ENCODE measurements around the gene OR10H1. TPM values are rescaled to one million over a fixed set of nuclear protein-coding genes. Genes with fewer than 3 reads are reported as not detected.
"Not testable (repeated sequence)": the region's sequence is repeated elsewhere in the genome, so short reads cannot be mapped to it uniquely, and the experiment has no call there.

The OR10H1 gene
- total RNA-seq, 1 donor from 2014 or later = not detected

DNA sequence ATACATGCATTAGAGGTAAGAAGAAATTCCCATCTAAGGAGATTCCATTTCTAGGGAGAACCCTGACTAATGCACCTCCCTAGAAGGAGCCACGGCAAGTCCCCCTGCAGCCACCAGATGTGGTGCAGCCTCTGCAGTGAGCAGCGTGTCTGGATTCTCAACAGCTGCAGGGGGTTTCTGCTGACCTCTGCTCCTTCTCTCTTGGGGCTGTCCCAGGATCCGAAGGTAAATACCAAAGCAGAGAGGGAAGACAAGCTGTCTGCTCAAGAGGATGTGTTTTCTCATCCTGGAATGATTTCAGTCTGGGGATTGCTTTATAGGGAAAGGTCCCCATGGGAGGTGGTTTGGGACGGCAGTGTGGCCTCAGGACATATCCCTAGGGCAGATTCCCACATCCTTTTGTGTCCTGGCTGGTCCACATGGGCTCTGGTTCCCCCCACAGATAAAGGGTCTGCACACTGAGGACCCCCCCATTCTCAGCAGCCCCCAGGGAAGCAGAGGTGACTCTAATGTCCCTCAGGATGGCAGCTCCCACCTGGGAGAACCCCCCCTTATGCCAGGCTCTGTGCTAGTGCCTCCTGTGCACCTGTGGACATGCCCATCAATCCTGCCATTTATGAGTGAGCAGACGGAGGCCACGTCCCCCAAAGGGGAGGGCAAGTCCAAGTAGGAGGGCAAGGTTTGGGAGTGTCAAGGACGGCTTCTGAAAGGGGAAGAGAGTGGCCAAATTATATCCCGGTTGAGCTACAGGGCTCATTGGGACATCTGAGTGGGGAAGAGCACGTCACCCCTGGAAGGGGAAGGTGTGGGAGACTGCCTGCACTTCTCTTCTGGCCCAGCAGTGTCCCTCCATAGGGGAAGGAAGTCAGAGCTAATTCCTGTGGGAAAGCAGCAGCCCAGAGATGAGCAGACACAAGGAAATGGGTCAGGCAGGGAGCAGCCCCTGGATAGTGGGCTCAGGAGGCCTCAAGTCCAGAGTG is 38.2 kb downstream of the OR10H1 start:
- intact Hi-C loops (cut with DNase I) = no loop called here
- Histone ChIP-seq H3K27me3 (no peaks in the 10 kb centered on the region), H3K9me3 (no peaks in the 10 kb centered on the region), H3K4me3 (no peak overlapping the region), H3K27ac (no peak overlapping the region), H3K4me1 (peaks cover 17% of the 10 kb centered on the region), H3K36me3 (no peaks in the 10 kb centered on the region)
- peak; percentile 70 to 96 for DNase-seq (ENCODE audit: extremely low spot score in 2 of 2)
- TF ChIP-seq, protein P1, sequence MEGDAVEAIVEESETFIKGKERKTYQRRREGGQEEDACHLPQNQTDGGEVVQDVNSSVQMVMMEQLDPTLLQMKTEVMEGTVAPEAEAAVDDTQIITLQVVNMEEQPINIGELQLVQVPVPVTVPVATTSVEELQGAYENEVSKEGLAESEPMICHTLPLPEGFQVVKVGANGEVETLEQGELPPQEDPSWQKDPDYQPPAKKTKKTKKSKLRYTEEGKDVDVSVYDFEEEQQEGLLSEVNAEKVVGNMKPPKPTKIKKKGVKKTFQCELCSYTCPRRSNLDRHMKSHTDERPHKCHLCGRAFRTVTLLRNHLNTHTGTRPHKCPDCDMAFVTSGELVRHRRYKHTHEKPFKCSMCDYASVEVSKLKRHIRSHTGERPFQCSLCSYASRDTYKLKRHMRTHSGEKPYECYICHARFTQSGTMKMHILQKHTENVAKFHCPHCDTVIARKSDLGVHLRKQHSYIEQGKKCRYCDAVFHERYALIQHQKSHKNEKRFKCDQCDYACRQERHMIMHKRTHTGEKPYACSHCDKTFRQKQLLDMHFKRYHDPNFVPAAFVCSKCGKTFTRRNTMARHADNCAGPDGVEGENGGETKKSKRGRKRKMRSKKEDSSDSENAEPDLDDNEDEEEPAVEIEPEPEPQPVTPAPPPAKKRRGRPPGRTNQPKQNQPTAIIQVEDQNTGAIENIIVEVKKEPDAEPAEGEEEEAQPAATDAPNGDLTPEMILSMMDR (IDR thresholded peaks at IDR 0.05) = no peak
- no peak for TF ChIP-seq POLR2A (IDR thresholded peaks at IDR 0.05)

DNA sequence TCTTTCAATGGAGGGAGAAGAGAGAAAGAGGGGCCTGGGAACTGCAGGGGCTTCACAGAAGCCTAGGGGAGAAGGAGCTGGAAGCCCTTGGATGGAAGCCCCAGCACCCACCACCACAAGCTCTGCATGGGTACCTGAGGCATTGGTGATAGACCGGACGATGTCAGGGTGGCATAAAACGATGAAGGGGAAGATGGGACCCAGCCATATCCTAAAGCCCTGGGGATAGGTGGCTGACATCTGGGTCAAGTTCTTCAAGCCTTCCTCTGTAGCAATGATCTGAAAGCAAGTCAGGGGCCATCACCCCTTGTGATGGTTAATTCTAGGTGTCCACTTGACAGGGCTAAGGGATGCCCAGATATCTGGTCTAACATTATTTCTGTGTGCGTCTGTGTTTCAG is 39.2 kb downstream of the OR10H1 start:
- no peaks in the 10 kb centered on the region for H3K9me3 ChIP-seq
- TF ChIP-seq POLR2A (IDR thresholded peaks at IDR 0.05) = no peak
- no peak for TF ChIP-seq POLR2AphosphoS5 (IDR thresholded peaks at IDR 0.05; ENCODE audit: insufficient read depth in 1 of 2, low read depth in 1 of 2)
- TF ChIP-seq, protein P1 (IDR thresholded peaks at IDR 0.05) = no peak
- H3K4me1 ChIP-seq = peaks cover 17% of the 10 kb centered on the region
- no peak overlapping the region for H3K4me3 ChIP-seq
- H3K36me3 ChIP-seq = no peaks in the 10 kb centered on the region
- intact Hi-C loops (cut with DNase I) = no loop called here
- no peaks in the 10 kb centered on the region for H3K27me3 ChIP-seq
- H3K27ac ChIP-seq = no peak overlapping the region
- peak in 1 of 2 donors; percentile 10 for DNase-seq (ENCODE audit: extremely low spot score in 2 of 2)

DNA sequence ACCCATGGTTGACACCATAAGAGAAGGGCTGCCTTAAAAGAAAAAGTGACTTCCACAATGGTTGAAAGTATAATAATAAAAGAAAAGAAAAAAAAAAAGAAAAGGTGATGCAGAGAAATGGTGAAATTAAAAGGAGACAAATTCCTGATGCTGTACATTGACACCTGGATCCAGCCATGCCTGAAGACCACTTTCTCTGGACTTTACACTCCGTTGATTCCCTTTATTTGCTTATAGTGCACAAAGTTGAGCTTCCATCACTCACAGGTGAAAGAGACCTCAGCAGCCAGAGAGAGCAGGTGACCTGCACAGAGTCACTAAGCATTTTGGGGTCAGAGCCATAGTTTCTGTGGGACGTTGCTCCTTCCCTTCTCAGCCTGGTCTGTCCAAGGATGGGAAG is 40.2 kb downstream of the OR10H1 start:
- no peaks in the 10 kb centered on the region for H3K27me3 ChIP-seq
- DNase-seq (ENCODE audit: extremely low spot score in 2 of 2) = no peak
- H3K4me1 ChIP-seq = peaks cover 8% of the 10 kb centered on the region
- peaks cover 0 to 6% of the 10 kb centered on the region in 2 donors for H3K36me3 ChIP-seq
- no peak overlapping the region for H3K4me3 ChIP-seq
- intact Hi-C loops (cut with DNase I) = no loop called here
- H3K9me3 ChIP-seq = no peaks in the 10 kb centered on the region
- no peak overlapping the region for H3K27ac ChIP-seq
- no peak for TF ChIP-seq POLR2AphosphoS5 (IDR thresholded peaks at IDR 0.05; ENCODE audit: insufficient read depth in 1 of 2, low read depth in 1 of 2)
- no peak for TF ChIP-seq POLR2A (IDR thresholded peaks at IDR 0.05)
- TF ChIP-seq, protein P1 (IDR thresholded peaks at IDR 0.05) = no peak

DNA sequence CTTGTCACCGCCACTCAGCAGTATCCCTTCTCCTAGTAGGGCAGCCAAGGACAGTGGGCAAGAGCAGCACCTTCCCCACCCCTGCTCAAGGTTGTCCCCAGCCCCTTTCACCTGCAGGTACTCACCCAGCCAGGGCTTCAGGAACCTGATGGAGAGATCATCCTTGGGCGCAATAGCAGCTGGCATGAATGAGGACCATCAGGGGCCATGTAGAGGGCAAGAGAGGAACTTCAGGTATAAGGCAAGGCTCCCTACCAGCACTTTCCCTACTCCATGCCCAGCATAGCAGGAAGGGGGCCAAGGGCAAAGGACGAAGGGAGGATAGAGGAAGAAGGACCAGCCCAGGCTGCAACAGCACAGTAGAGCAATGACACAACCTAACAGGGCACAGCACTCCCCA is 41.3 kb downstream of the OR10H1 start:
- intact Hi-C loops (cut with DNase I); DNase-seq (ENCODE audit: extremely low spot score in 2 of 2); H3K27ac ChIP-seq; H3K4me3 ChIP-seq; H3K9me3 ChIP-seq; H3K27me3 ChIP-seq; H3K4me1 ChIP-seq; H3K36me3 ChIP-seq: not testable (repeated sequence)

DNA sequence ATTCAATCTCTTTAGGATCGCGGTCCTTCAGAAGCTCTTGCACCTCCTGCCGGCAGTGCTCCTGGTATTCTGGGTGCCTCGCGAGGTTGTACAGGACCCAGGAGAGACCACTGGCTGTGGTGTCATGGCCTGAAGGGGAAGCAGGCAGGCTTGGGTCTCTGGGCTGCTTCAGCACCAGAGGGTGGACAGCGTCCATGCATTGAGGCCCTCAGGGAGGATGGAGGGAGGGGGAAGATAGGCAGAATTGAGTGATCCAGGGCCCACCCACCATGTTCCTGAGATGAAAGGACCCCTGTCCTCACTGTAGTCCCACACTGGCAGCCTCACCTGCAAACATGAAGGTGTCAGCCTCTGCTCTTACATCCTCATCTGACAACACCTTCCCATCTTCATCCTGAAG is 45.9 kb downstream of the OR10H1 start:
- no peak for DNase-seq (ENCODE audit: extremely low spot score in 2 of 2)
- H3K27ac ChIP-seq = no peak overlapping the region

More for the DNA sequence above, 45.9 kb downstream of the OR10H1 start:
- Histone ChIP-seq H3K4me1 (no peaks in the 10 kb centered on the region), H3K36me3 (peaks cover 0 to 30% of the 10 kb centered on the region in 2 donors), H3K27me3 (no peaks in the 10 kb centered on the region), H3K9me3 (no peaks in the 10 kb centered on the region), H3K4me3 (no peak overlapping the region)
- TF ChIP-seq, protein P1 (IDR thresholded peaks at IDR 0.05) = no peak
- TF ChIP-seq POLR2AphosphoS5 (IDR thresholded peaks at IDR 0.05; ENCODE audit: insufficient read depth in 1 of 2, low read depth in 1 of 2) (no peak), POLR2A (IDR thresholded peaks at IDR 0.05) (no peak)
- intact Hi-C loops (cut with DNase I) = no loop called here

Data from vagina (tissue), 2 donors.